ENCODE data around the gene HCAR3. TPM values are rescaled to one million over a fixed set of nuclear protein-coding genes. Genes with fewer than 3 reads are reported as not detected.
"Not testable (repeated sequence)": the region's sequence is repeated elsewhere in the genome, so short reads cannot be mapped to it uniquely, and the experiment has no call there.

Gene HCAR3
- total RNA-seq, 2 experiments from 2014 or later: not detected

- no peak for TF ChIP-seq CTCF (IDR thresholded peaks at IDR 0.05)
- ChIA-PET CTCF (interaction anchor here (1.5 kb wide), 1 partner anchor 328 kb away, joined by 3 read pairs; no protein-coding TSS in a partner anchor), POLR2A (interaction anchor here (0.6 to 0.9 kb wide), 2 partner anchors 156 to 536 kb away, joined by 3 read pairs; no protein-coding TSS in a partner anchor)
- intact Hi-C loops (cut with micrococcal nuclease): no loop called here
- H3K27me3 Mint-ChIP-seq: no peaks in the 10 kb centered on the region
- ATAC-seq (no peak), DNase-seq (no peak)
- H3K9me3 Mint-ChIP-seq: no peaks in the 10 kb centered on the region
- no peak overlapping the region for H3K4me3 Mint-ChIP-seq
- H3K27ac Mint-ChIP-seq: no peak overlapping the region
- no peaks in the 10 kb centered on the region for H3K4me1 Mint-ChIP-seq (ENCODE audit: low read depth)
- H3K36me3 Mint-ChIP-seq (ENCODE audit: low read depth): no peaks in the 10 kb centered on the region
Observed at GRCh38 chr12:122684297-122684813, 32.3 kb downstream of the HCAR3 start.

DNA sequence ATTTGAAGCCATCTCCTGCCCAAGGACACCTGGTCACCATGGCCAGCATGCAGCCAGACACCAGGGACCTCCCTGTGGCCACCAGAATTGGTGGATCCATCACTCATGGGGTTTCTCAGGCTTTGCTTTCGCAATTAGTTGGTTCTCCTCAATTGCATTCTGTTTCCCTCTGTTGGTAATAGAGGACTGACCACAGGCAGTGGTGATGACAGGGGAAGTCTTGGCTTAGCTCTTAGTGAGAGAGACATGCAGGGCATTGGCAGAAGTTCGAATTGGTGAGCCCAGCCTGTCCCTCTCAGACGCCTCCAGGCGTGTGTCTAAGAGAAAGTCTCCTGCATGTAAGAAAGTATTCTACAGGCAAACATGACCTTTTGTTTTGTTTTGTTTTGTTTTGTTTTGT is 34.8 kb downstream of the HCAR3 start:
- ATAC-seq (no peak), DNase-seq (no peak)
- H3K27ac Mint-ChIP-seq: no peak overlapping the region
- H3K9me3 Mint-ChIP-seq: no peaks in the 10 kb centered on the region
- no peaks in the 10 kb centered on the region for H3K27me3 Mint-ChIP-seq
- POLR2A ChIA-PET: interaction anchor here (0.6 kb wide), 1 partner anchor 600 kb away, joined by 3 read pairs; no protein-coding TSS in a partner anchor
- no peaks in the 10 kb centered on the region for H3K36me3 Mint-ChIP-seq (ENCODE audit: low read depth)
- CTCF ChIA-PET: no interaction called here
- no peak overlapping the region for H3K4me3 Mint-ChIP-seq
- no peaks in the 10 kb centered on the region for H3K4me1 Mint-ChIP-seq (ENCODE audit: low read depth)
- intact Hi-C loops (cut with micrococcal nuclease): no loop called here
- no peak for TF ChIP-seq CTCF (IDR thresholded peaks at IDR 0.05)

- POLR2A ChIA-PET: interaction anchor here (0.6 kb wide), 1 partner anchor 600 kb away, joined by 3 read pairs; no protein-coding TSS in a partner anchor
- H3K4me1 Mint-ChIP-seq (ENCODE audit: low read depth); CTCF ChIA-PET; DNase-seq; H3K27me3 Mint-ChIP-seq; H3K27ac Mint-ChIP-seq; H3K4me3 Mint-ChIP-seq; H3K36me3 Mint-ChIP-seq (ENCODE audit: low read depth); intact Hi-C loops (cut with micrococcal nuclease); H3K9me3 Mint-ChIP-seq; ATAC-seq: not testable (repeated sequence)
Observed at GRCh38 chr12:122680989-122681388, 35.6 kb downstream of the HCAR3 start.

DNA sequence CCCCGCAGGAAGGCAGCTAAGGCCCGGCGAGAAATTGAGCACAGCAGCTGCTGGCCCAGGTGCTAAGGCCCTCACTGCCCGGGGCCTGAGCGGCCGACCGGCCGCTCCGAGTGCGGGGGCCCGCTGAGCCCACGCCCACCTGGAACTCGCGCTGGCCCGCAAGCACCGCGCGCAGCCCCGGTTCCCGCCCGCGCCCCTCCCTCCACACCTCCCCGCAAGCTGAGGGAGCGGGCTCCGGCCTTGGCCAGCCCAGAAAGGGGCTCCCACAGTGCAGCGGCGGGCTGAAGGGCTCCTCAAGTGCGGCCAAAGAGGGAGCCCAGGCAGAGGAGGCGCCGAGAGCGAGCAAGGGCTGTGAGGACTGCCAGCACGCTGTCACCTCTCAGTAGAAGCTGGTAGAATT is 39.8 kb downstream of the HCAR3 start:
- H3K27ac Mint-ChIP-seq; POLR2A ChIA-PET; H3K4me1 Mint-ChIP-seq (ENCODE audit: low read depth); H3K27me3 Mint-ChIP-seq; H3K36me3 Mint-ChIP-seq (ENCODE audit: low read depth); DNase-seq; ATAC-seq; H3K4me3 Mint-ChIP-seq; intact Hi-C loops (cut with micrococcal nuclease); H3K9me3 Mint-ChIP-seq; CTCF ChIA-PET: not testable (repeated sequence)

- H3K27ac Mint-ChIP-seq, CTCF ChIA-PET, H3K9me3 Mint-ChIP-seq: not testable (repeated sequence)
Observed at GRCh38 chr12:122676015-122676414, 40.6 kb downstream of the HCAR3 start.

DNA sequence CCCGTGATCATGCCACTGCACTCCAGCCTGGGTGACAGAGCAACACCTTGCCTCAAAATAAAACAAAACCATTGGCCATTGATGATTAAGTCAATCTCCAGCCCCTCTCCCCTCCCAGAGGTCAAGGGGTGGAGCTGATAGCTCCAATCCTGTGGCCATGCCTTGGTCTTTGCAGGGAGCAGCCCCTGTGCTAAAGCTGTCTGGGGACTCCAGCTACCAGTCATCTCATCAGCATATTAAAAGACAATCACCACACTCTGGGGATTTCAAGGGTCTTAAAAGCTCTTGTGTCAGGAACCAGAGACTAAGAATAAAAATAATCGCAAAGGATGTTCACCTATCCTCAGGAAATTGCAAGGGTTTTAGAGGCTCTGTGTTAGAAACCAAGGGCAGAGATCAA is 44.1 kb downstream of the HCAR3 start:
- Mint-ChIP-seq H3K36me3 (ENCODE audit: low read depth) (no peaks in the 10 kb centered on the region), H3K27ac (no peak overlapping the region), H3K27me3 (peaks cover 3% of the 10 kb centered on the region), H3K4me3 (no peak overlapping the region), H3K9me3 (no peaks in the 10 kb centered on the region), H3K4me1 (ENCODE audit: low read depth) (no peaks in the 10 kb centered on the region)
- POLR2A ChIA-PET: no interaction called here
- intact Hi-C loops (cut with micrococcal nuclease): no loop called here
- ATAC-seq (no peak), DNase-seq (no peak)
- TF ChIP-seq CTCF (IDR thresholded peaks at IDR 0.05): no peak
- CTCF ChIA-PET: interaction anchor here (0.9 to 1.2 kb wide), 2 partner anchors 26 to 64 kb away, joined by 3 read pairs; no protein-coding TSS in a partner anchor

More at GRCh38 chr12:122676015-122676414, 40.6 kb downstream of the HCAR3 start:
- H3K36me3 Mint-ChIP-seq (ENCODE audit: low read depth); ATAC-seq; intact Hi-C loops (cut with micrococcal nuclease); POLR2A ChIA-PET; H3K27me3 Mint-ChIP-seq; H3K4me3 Mint-ChIP-seq; DNase-seq; H3K4me1 Mint-ChIP-seq (ENCODE audit: low read depth): not testable (repeated sequence)

Data from activated CD8-positive, alpha-beta T cell treated with anti-CD3 and anti-CD28 coated beads for 36 hours (primary cell).